ENCODE data around the gene PFAS.
"Not testable (repeated sequence)": the region's sequence is repeated elsewhere in the genome, so short reads cannot be mapped to it uniquely, and the experiment has no call there.

PFAS gene

GRCh38 chr17:8248751-8249607, at the start of gene PFAS:
Gene PFAS (plus strand): TSS chr17:8249289. CDS start chr17:8253938, 4,649 bp downstream.
- intact Hi-C loops (cut with DNase I): loop anchor here (2.0 kb wide), 2 partner anchors 26 to 46 kb away; partner anchors contain the start of gene SLC25A35
- peak; percentile 91 to 99 (median 94) for DNase-seq

GRCh38 chr17:8204761-8205555, 44.1 kb upstream of the PFAS start:
- peak in 2 of 10 donors; percentile 59 to 69 for DNase-seq
- intact Hi-C loops (cut with DNase I): no loop called here

- intact Hi-C loops (cut with DNase I): no loop called here
- DNase-seq: peak in 1 of 10 donors; percentile 73
Measured at GRCh38 chr17:8206536-8206935, 42.6 kb upstream of the PFAS start.

GRCh38 chr17:8209907-8210760, 39.0 kb upstream of the PFAS start, which contains the start of gene AURKB:
Gene AURKB (minus strand): TSS chr17:8210575. CDS start chr17:8210224, 351 bp downstream.
- peak; percentile 82 to 99 (median 94) for DNase-seq
- intact Hi-C loops (cut with DNase I): no loop called here

- no peak for DNase-seq
- intact Hi-C loops (cut with DNase I): no loop called here
Measured at GRCh38 chr17:8210761-8211458, 38.2 kb upstream of the PFAS start.

GRCh38 chr17:8212312-8213180, 36.5 kb upstream of the PFAS start:
- peak in 2 of 10 donors; percentile 23 to 58 for DNase-seq
- intact Hi-C loops (cut with DNase I): no loop called here

GRCh38 chr17:8214000-8214399, 35.1 kb upstream of the PFAS start:
- intact Hi-C loops (cut with DNase I): not testable (repeated sequence)
- DNase-seq: peak in 2 of 10 donors; percentile 28 to 52

- intact Hi-C loops (cut with DNase I): no loop called here
Measured at GRCh38 chr17:8220783-8221662, 28.1 kb upstream of the PFAS start.

GRCh38 chr17:8221663-8222379, 27.3 kb upstream of the PFAS start:
- intact Hi-C loops (cut with DNase I): loop anchor here (1.0 to 2.0 kb wide), 3 partner anchors 27 to 103 kb away; partner anchors contain the start of genes ALOXE3, CTC1 and PFAS
- peak; percentile 71 to 97 (median 84) for DNase-seq

More at GRCh38 chr17:8220783-8221662, 28.1 kb upstream of the PFAS start:
- DNase-seq: peak; percentile 82 to 98 (median 90)

- intact Hi-C loops (cut with DNase I): loop anchor here (1.0 to 2.0 kb wide), 3 partner anchors 26 to 104 kb away; partner anchors contain the start of genes ALOXE3, CTC1 and PFAS
- no peak for DNase-seq
Measured at GRCh38 chr17:8222380-8222629, 26.8 kb upstream of the PFAS start.

GRCh38 chr17:8222630-8223355, 26.3 kb upstream of the PFAS start:
- DNase-seq: peak; percentile 88 to 99 (median 93)
- intact Hi-C loops (cut with DNase I): loop anchor here (1.0 to 2.0 kb wide), 3 partner anchors 26 to 104 kb away; partner anchors contain the start of genes ALOXE3, CTC1 and PFAS

GRCh38 chr17:8223356-8224126, 25.5 kb upstream of the PFAS start:
- intact Hi-C loops (cut with DNase I): loop anchor here (2.0 kb wide), 2 partner anchors 25 to 105 kb away; partner anchors contain the start of genes ALOXE3, CTC1 and PFAS
- peak; percentile 30 to 92 (median 59) for DNase-seq

GRCh38 chr17:8224891-8225812, 23.9 kb upstream of the PFAS start:
- peak in 3 of 10 donors; percentile 52 to 79 (median 73) for DNase-seq
- intact Hi-C loops (cut with DNase I): no loop called here

Data from posterior cingulate gyrus (tissue), 11 donors.